Epidermal melanocyte (primary cell): ENCODE results near the gene SELENOO.
"Not testable (repeated sequence)": the region's sequence is repeated elsewhere in the genome, so short reads cannot be mapped to it uniquely, and the experiment has no call there.

Experiments
- DNase-seq: peaks from one replicate; pipeline ENCODE4 v3.0.0; 2011; ENCODE audit warnings: low spot score; ENCODE audit not compliant: insufficient read length

The SELENOO gene

DNA sequence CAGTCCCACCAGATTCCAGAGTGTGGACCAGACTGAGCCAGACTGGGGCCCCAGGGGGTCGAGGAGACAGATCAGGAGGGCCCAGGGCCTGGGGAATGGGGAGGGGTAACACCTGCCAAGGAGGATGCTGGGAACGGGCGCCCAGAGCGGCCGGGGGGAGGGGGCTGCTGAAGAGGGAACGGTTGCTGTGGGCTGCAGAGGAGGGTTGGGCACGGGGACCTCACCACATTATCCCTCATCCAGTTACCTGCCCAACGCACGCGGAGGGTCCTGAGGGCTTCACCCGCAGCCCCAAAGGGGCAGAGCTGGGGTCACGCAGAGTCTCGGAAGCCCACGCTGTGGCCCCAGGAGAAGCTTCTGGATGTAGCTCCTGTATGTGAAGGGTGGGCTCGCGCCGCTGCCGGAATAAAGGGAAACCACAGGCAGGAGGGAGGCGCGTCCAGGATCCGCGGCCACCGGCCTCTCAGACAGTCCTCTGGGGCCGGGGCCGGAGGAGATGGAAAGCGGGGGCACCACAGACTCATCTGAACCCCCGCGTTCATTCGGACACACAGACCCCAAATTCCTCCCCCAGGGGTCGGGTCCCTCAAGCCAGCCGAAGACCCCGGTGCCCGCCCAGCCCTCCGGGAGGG is 866 bp upstream of the SELENOO start:
- DNase-seq, result no peak

DNA sequence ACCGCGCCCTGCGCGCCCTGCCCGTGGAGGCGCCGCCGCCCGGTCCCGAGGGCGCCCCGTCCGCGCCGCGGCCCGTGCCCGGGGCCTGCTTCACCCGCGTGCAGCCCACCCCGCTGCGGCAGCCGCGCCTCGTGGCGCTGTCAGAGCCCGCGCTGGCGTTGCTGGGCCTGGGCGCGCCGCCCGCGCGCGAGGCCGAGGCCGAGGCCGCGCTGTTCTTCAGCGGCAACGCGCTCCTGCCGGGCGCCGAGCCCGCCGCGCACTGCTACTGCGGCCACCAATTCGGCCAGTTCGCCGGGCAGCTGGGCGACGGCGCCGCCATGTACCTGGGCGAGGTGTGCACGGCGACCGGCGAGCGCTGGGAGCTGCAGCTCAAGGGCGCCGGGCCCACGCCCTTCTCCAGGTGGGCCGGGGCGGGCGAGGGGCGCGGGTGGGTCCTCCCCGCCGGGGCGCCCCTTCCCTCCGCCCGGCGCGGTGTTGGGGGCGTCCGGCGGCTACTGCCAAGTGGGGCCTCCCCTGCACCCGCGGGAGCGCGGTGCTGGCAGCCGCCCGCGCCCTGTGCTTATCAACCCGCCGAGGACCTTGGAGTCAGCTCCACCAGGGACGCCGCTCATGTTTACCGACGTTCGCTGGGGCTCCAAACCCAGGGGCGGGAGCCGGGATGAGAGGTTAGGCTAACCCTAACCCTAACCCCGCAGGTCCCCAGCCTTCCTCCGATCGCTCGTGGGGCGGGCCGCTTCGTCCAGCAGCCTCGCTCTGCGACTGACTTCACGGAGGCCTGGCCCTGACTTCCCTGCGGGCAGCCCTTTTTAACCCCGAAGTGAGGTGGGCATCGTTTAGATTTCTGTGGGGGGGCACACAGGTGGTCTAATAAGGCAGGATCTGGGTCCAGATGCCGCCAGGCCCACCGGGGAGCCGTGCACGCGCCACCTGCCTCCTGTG is 649 bp downstream of the SELENOO start:
- peak; percentile 55 for DNase-seq

DNA sequence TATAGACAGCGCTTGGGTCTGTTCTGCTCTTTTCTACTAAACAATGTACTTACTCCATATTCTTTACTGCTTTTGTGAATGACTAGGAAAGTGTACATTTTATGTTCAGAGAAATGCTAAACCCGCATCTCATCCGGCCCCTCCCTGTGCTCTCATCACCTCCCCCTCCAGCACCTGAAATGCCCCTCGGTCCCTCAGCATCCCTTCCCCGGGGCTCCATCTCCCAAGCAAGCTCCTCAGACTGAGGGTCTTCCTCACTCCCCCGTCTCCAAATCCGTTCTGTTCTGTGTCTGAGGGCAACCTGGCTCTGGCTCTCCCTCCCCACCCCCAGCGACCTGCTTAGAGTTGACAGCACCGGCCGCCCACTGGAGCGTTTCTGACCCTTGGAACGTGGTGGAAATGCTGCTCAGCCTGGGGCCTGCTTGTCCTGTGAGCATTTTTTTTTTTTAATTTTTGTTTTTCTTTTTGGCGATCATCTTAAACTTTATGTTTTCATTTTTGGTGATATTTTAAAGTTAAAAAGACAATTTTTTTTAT is 1.4 kb downstream of the SELENOO start:
- no peak for DNase-seq

DNA sequence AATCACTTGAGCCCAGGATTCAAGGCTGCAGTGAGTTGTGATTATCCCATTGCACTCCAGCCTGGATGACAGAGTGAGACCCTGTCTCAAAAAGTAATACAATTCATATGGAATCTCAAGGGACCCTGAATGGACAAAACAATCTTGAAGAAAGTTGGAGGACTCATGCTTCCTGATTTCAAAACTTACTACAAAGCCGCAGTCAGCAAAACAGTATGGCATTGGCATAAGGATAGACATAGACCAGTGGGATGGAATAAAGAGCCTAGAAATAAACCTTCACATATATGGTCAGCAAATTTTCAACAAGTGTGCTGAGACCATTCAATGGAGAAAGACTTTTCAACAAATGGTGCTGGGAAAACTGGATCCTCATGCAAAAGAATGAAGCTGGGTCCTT is 2.5 kb downstream of the SELENOO start:
- DNase-seq, result no peak

DNA sequence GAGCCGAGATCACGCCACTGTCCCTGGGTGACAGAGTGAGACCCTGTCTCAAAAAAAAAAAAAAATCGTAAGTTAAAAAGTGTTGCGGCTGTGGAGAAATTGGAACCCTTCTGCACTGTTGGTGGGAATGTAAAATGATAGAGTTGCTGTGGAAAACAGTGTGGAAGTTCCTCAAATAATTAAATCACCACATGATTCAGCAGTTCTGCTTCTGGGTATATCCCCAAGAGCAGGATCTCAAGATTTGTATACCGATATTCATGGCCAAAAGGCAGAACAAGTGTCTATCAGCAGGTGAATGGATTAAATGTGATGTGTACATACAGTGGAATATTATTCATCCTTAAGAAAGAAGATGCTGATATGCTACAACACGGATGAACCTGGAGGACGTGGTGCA is 3.8 kb downstream of the SELENOO start:
- DNase-seq, result no peak

DNA sequence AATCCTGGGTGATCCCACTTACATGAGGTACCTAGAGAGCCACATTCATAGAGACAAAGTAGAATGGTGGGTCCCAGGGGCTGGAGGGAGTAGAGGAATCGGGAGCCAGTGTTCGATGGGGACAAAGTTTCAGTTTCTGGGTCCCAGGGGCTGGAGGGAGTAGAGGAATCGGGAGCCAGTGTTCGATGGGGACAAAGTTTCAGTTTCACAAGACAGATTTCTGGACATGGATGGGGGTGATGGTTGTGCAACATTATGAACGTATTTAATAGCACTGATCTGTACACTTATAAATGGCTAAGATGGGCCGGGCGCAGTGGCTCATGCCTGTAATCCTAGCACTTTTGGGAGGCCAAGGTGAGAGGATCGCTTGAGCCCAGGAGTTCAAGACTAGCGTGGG is 4.2 kb downstream of the SELENOO start:
- DNase-seq, result not testable (repeated sequence)

DNA sequence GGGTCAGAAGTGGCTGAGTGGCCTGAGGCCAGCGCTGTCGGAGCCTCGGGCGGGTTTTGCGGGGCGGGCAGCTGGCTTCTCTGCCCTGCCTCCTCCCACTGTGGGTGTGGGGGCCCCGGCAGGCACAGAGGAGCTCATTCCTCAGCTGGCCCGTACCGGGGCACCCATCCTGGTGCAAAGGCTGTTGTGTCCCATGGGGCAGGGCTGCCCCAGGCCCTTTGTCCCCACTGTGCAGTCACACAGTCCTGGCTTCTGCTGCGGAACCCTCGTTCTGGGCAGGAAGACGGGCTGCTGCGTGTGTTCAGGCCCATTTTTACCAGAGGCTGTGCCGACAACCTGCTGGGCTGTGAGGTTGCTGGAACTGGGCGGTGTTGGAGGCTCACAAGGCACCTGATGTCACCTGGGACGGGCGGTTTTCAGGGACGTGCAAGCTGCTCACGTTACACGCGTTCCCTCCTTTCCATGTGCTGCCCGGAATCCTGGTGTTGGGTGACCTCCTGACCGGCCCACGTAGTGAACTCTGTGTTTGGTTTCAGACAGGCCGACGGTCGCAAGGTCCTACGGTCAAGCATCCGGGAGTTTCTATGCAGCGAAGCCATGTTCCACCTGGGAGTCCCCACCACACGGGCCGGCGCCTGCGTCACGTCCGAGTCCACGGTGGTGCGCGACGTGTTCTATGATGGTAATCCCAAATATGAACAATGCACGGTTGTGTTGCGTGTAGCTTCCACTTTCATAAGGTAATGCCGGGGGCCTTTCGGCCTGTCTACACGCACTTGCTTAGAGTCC is 5.2 kb downstream of the SELENOO start:
- no peak for DNase-seq

DNA sequence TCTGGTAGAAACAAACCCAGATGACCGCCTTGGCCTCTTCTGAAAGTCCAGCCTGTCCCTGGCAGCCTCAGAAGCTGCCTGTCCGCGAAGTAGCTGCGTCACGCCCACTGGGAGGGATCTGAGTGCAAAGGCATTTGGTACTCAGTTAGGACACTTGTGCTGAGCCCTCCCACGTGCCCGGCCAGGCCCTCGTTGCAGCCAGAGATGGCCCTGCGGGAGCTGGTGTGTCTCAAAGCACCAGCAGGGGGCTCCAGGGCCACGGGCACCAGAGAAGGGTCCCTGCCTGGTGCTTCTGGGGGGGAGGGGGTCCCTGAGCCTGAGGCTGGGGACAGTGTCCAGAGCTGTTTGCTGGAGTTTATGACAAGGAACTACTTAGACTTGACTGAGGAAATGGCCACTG is 5.8 kb downstream of the SELENOO start:
- DNase-seq, result no peak

DNA sequence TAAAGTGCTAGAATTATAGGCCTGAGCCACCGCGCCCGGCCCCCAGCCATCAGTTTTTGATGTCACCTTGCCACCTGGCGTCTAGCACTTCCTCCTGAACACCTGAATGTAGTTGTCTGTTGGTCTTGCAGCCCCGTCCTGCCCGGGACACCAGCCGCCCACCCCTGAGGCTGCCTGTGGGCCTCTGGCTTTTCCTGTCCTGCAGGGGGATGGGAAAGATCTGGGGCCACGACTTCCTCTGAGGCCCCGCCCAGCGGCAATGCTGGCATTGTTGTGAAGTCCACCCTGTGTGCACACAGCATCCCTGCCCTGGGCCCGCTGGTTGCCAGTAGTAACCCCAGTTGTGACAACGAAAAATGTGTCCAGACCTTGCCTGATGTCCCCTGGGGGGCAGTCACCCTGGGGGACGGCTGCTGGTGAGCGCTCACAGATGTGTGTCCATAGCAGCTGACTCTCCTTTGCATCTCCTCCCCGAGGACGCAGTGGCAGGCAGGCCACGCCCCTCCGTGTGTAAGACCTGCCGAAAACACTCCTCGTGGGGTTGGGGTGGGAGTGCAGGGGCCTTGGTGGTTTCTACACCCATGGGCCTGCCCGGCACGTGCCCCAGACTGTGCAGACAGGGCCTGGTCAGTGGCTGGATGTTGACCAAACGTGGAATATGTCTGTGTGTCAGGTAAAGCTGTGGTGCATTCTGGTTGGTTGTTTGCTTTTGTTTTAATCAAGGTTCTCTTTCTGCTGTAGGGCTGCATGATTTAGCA is 6.8 kb downstream of the SELENOO start:
- DNase-seq, result no peak

DNA sequence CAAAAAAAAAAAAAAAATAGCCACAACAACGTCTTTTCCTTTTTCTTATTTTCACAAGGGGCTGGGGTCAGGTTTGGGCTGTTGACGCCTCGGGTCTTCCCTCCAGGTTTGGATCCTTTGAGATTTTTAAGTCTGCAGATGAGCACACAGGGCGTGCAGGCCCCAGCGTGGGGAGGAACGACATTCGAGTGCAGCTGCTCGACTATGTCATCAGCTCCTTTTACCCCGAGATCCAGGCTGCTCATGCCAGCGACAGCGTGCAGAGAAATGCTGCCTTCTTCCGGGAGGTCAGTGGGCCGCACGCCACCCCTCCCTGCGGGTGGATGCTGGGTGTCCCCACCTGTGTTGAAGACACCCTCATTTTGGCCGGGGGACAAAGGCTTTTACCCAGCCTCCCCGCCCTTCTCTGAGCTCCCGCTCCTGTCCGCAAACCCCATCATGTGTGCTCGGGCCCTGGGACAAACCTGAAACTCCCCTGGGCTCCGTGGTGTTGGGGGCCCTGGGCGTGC is 7.7 kb downstream of the SELENOO start:
- no peak for DNase-seq

DNA sequence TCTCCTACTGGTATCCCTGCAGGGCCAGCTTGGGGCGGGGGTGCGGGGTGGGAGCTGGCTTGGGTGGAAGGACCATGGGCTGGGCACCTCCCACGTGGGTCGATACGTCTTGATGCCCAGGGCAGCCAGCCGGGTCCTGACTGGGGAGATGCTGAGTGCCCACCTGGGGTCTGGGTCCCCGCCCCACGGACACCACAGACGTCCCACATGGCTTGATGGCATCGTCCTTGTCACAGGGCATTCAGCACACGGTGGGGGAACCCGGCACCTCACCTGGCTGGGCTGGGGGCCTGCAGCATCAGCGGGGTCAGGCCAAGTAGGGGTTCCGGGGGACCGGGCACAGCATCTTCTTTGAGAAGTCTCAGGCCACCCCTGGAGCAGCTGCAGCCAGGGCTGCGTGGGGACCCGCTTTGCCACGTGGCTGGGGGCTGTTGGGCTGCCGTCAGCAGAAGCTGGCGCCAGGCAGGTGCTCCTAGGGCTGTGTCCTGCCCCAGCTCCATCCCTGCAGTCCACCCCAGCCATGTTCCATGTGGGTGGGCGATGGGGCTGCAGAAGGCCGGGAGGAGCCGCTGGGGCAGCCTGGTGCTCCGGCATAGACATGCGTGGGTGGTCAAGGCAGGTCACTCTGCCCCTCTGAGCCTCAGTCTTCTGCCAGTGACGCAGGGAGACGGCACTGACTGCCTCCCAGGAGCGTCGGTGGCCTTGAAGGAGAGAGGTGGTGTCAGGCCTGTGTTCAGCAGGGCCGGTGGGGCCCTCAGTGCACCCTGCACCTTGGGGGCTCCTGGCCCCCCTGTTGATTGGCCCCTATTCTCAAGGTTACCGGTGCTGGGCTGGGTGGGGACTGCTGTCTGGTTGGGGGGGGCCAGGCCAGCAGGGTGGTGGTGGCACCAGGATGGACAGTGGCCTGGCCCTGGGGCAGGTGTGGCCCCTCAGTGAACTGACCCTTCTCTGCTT is 8.4 kb downstream of the SELENOO start:
- no peak for DNase-seq

DNA sequence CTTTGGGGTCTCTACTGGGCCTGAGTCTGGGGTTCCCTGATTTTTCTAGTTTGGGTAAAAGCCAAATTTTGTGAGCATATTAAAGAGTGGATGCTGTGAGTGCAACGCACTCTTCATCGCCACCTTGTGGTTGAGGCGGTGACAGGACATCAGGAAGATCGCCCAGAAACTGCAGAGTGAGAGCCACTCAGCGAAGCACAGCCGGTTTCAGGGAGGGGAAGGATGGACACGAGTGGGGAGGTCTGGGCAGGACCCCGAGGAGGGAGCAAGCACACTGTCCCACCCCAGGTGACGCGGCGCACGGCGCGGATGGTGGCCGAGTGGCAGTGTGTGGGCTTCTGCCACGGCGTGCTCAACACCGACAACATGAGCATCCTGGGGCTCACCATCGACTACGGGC is 9.1 kb downstream of the SELENOO start:
- DNase-seq, result peak; percentile 88

DNA sequence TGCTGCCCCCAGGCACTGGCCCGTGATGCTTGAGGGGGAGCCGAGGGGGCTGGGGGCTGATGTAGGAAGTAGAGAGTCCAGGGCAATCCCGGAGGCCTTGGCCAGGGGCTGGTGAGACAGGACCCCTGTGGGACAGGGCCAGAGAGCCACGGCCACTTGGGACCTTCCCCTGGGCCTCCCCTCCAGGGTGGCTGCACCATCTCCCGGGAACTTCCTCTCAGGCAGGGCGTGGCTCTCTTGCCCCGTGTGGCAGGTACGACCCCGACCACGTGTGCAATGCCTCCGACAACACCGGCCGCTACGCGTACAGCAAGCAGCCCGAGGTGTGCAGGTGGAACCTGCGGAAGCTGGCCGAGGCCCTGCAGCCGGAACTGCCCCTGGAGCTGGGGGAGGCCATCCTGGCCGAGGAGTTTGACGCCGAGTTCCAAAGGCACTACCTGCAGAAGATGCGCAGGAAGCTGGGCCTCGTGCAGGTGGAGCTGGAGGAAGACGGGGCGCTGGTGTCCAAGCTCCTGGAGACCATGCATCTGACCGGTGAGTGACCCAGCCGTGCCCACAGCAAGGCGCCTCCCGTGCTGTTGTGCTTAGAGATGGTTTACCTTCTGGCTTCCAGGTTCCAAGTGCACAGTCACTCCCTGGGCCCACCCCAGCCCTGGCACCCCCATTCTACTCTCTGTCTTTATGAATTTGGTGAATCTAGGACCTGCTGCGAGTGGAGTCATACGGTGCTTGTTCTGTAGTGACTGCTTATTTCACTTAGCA is 9.7 kb downstream of the SELENOO start:
- no peak for DNase-seq

DNA sequence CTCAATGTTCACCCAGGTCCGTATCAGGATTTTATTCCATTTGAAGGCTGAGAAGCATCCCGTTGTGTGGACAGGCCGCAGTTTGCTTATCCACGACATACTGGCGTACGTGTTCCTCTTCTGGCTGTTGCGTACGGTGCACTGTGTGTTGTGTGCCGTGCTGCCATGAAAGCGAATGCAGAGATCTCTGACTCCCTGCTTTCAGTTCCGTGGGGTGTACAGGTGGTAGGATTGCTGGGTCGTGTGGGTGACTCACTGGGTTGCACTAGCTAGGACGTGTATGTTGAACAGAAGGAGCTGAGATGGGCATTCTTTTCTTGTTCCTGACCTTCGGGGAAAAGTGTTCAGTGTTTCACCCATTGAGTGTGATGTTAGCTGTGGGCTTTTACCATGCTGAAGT is 10.3 kb downstream of the SELENOO start:
- DNase-seq, result no peak

DNA sequence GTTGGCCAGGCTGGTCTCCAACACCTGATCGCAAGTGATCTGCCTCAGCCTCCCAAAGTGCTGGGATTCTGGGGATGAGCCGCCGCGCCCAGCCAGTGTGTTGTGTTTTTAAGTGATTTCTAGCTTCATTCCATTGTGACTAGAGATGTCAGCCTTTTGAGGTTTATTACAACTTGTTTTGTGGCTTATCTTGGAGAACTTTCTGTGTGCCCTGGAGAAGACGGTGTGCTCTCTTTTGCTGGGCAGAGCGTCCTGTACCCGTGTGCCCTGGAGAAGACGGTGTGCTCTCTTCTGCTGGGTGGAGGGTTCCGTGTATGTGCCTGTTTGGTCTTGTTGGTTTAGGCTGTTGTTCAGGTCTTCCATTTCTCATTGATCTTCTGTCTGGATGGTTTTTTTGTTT is 12.5 kb downstream of the SELENOO start:
- no peak for DNase-seq

DNA sequence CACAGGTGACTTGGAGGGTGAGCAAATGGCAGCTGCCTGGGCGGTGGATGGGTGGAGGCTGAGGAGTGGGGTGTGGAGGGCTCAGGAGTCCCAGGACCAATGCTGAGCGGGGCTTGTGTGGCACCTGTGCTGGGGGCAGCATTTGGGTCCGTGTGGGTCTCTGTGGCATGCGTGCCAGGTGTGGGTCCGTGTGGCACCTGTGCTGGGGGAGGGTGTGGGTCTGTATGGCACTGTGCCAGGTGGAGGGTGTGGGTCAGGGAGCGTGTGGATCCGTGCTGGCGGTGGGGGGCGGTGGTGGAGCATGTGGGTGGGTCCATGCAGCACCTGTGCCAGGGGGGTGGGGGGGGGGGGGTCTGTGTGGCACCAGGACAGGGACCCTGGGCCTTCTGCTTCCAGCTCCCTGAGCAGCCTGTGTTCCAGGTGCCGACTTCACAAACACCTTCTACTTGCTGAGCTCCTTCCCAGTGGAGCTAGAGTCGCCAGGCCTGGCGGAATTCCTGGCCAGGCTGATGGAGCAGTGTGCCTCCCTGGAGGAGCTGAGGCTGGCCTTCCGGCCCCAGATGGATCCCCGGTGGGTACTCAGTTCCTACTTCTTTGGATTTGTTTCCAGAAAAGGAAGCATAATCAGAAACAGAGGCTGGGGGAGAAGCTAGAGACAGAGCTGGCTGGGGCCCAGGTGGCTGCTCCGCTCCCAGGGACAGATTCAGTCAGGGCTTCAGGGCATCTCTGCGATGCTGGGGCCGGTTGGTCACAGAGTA is 14.7 kb downstream of the SELENOO start:
- no peak for DNase-seq

DNA sequence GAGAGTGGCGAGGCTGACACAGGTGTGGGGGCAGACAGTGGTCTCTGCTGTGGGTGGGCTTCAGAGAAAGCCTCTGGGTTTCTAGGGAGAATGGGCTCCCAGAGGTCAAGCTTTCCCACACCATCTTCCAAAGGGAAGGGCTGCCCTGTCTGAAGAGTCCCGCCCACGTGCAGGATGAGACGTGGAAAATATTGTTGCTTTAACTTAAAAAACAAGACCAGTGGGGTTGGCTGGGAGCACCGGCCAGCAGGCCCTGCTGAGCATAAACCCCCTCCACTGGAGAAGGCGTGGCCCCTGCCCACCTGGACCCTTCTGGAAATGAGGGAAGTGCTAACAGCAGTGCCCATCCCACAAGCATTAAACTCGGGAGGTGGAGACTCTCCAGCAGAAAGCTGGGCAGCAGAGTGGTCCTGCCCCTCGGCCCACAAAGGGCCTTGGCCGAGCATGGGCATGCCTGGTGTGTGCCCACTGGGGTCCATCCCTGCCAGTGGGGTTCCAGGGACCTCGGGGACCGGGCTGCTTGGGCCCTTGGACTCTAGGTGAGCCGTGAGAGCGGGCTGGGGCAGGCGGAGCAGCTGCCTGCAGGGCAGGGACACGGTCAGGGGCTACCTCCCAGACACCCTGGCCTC is 15.4 kb downstream of the SELENOO start:
- no peak for DNase-seq
